HepG2 (cell line): ENCODE results near the gene USP30. TPM values are rescaled to one million over a fixed set of nuclear protein-coding genes. Genes with fewer than 3 reads are reported as not detected.

Source experiments
- CENPT ChIP-seq: sonication (generic); formaldehyde crosslinking; IDR thresholded peaks from 2 replicates; pipeline ENCODE4 v1.8.0; 2022; ENCODE audit warnings: low read depth, mild to moderate bottlenecking, moderate library complexity, missing genetic modification reagents
- CERS6 ChIP-seq: sonication (generic); formaldehyde crosslinking; IDR thresholded peaks from 2 replicates; pipeline ENCODE4 v1.5.0; 2020; ENCODE audit warnings: missing genetic modification reagents
- FOSL1 ChIP-seq: sonication (generic); formaldehyde crosslinking; IDR thresholded peaks from 2 replicates; pipeline ENCODE4 v1.9.0; 2021; ENCODE audit warnings: missing genetic modification reagents, borderline replicate concordance
- HNF1A ChIP-seq, 2 experiments: sonication (generic) in 1 of 2; formaldehyde crosslinking in 1 of 2; IDR thresholded peaks; 2 replicates each; pipeline versions ENCODE4 v1.4.0 to v1.6.1; 2016 to 2020; ENCODE audit warnings: borderline replicate concordance in 1 of 2, low read depth in 1 of 2, mild to moderate bottlenecking in 1 of 2, missing genetic modification reagents in 1 of 2
- NR2C2 ChIP-seq: sonication (generic); formaldehyde crosslinking; IDR thresholded peaks from 2 replicates; pipeline ENCODE4 v1.4.0; 2020; ENCODE audit warnings: missing genetic modification reagents, mild to moderate bottlenecking, moderate library complexity, borderline replicate concordance
- POLR2G ChIP-seq: fragments of 200-400 bp; formaldehyde crosslinking; IDR thresholded peaks from 2 replicates; pipeline ENCODE4 v1.6.1; 2018; ENCODE audit warnings: mild to moderate bottlenecking, low read depth, low read length, moderate library complexity
- TAF15 ChIP-seq: fragments of 200-400 bp; formaldehyde crosslinking; IDR thresholded peaks from one replicate; pipeline ENCODE4 v1.6.1; 2018; ENCODE audit warnings: mild to moderate bottlenecking, low read depth, low read length; ENCODE audit not compliant: poor library complexity, severe bottlenecking
- XBP1 ChIP-seq: sonication (generic); formaldehyde crosslinking; IDR thresholded peaks from 2 replicates; pipeline ENCODE4 v1.5.0; 2020; ENCODE audit warnings: missing genetic modification reagents
- ZBTB1 ChIP-seq: sonication (generic); formaldehyde crosslinking; IDR thresholded peaks from 2 replicates; pipeline ENCODE4 v1.4.0; 2020; ENCODE audit warnings: missing genetic modification reagents, borderline replicate concordance
- ZBTB49 ChIP-seq: sonication (generic); formaldehyde crosslinking; IDR thresholded peaks from 2 replicates; pipeline ENCODE4 v1.4.0; 2020; ENCODE audit warnings: missing genetic modification reagents, borderline replicate concordance
- ZNF460 ChIP-seq: sonication (generic); formaldehyde crosslinking; IDR thresholded peaks from 2 replicates; pipeline ENCODE4 v1.5.1; 2020; ENCODE audit warnings: missing genetic modification reagents, mild to moderate bottlenecking, borderline replicate concordance
- ZNF609 ChIP-seq: sonication (generic); formaldehyde crosslinking; IDR thresholded peaks from 2 replicates; pipeline ENCODE4 v1.4.0; 2020; ENCODE audit warnings: mild to moderate bottlenecking, missing genetic modification reagents, borderline replicate concordance
- ZNF75D ChIP-seq: sonication (generic); formaldehyde crosslinking; IDR thresholded peaks from 2 replicates; pipeline ENCODE4 v1.8.1; 2023; ENCODE audit warnings: missing genetic modification reagents, mild to moderate bottlenecking, borderline replicate concordance
- polyA plus RNA-seq, 8 experiments: library from polyadenylated mRNA; depleted of rRNA in 3 of 8; stranded (reverse) in 7 of 8; unstranded in 1 of 8; fragments of >200 nt; fragmentation: Illumina TruSeq in 4 of 8; extraction: Trizol in 4 of 8; gene quantifications; 2 replicates each; pipeline versions ENCODE4 v1.2.1 to v1.2.3, GENCODE V29; 2011 to 2016; ENCODE audit warnings: low read depth in 4 of 8, missing spikeins in 1 of 8, mixed read lengths in 1 of 8; ENCODE audit not compliant: insufficient read depth in 1 of 8
- total RNA-seq, 5 experiments: library from RNA; depleted of rRNA; stranded (reverse); fragments of >200 nt; fragmentation: Illumina TruSeq; extraction: Trizol; gene quantifications; 2 replicates each; pipeline ENCODE4 v1.2.3, GENCODE V29; 2016; ENCODE audit warnings: low read depth in 1 of 5

The USP30 gene
- total and polyA plus RNA-seq, 2 of the 13 experiments (the other 11 are each of a cell fraction or from before 2014, with no cell fraction given) = 11.2 to 20.8 TPM

- TF ChIP-seq HNF1A (IDR thresholded peaks at IDR 0.05; ENCODE audit: low read depth) (peak; percentile 37; the same call in 1 of the 2 replicates), HNF1A (CRISPR knock-in tag; IDR thresholded peaks at IDR 0.05; ENCODE audit: borderline replicate concordance) (peak; percentile 55), XBP1 (no peak; the same call in 1 of the 2 replicates), ZNF609 (peak; percentile 72), CERS6 (CRISPR knock-in tag) (no peak), NR2C2 (peak; percentile 79), ZNF460 (CRISPR knock-in tag) (peak; percentile 22; the same call in 1 of the 2 replicates), POLR2G (peak; percentile 41), ZBTB49 (CRISPR knock-in tag) (no peak), FOSL1 (CRISPR knock-in tag) (no peak), ZNF75D (CRISPR knock-in tag) (no peak), TAF15 (no peak), ZBTB1 (CRISPR knock-in tag) (no peak), CENPT (CRISPR knock-in tag) (no peak)
Observed at GRCh38 chr12:109052414-109053323, at the start of gene USP30 (continued).
